Skin of body (tissue), 2 donors: Measurements from ENCODE around the gene SCARB1. TPM values are rescaled to one million over a fixed set of nuclear protein-coding genes. Genes with fewer than 3 reads are reported as not detected.

Experiments
- DNase-seq: peaks from one replicate; lab custom pipeline; 2025; lab: John Stamatoyannopoulos, UW
- total RNA-seq: library from RNA; depleted of rRNA; stranded (reverse); fragments of >200 nt; gene quantifications from one replicate; pipeline ENCODE4 v1.2.3, GENCODE V29; 2014

The SCARB1 gene
- total RNA-seq, 1 donor from 2014 or later = 14.1 TPM

DNA sequence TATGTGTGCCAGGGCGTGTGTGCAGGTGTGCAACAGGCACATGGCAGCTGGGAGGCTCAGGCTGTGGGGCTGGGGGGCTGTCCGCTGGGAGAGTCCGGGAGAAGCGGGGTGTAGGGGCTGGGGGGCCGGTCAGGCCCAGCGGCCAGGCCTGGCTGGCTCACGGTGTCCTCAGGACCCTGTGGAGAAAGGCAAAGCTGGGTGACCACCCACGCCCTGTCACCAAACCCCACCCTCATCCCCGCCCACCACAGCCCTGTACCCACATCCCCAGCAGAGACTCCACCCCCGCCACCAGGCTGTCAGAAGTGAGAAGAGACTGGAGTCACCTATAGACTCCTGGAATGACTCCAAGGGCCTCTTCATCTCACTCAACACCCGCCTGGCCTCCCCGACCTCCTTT, 85.3 kb downstream of the SCARB1 start:
- no peak for DNase-seq

DNA sequence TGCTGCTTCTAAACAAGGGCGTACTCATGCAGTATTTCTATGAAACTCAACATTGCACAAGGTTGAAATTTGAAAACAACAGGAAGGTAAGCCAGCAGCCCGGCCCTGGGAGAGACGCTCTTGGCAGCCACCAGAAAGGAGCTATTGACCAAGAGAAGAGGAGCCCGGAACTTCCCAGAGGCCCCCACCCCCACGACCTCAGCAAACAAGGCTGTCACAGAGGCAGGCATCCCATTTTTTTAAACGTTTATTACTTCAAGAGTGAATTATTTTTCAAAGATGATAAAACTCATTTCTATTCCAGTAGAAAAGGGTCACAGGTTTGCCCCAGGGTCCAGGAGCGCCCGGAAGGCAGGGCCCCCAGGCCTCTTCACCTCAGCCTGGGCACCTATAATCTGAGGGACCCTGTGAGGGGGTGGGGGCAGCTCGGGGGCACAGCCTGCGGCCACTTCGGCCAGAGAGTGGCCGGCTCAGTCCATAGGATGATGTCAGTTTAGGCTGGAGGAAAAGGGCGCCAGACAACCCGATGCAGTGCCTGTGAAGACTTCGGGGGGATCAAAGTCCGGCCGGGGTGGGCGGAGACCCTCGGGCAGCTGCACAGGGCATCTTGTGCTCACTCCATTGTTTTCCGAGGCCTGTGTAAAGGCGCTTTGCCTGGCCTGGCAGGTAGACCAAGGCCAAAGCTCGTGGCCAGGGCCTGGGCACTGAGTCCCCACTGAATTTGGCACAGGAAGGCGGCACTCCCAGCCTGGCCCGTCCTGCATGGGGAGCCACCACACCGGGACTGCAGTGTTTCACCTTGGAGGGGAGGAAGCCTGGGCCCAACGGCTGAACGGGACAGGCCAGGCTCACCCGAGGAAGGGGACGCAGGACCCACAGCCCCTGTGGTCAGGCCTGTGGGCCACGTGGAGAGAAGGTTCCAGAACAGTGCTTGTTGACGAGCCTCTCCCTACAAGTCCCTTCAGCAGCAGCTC, 86.0 kb downstream of the SCARB1 start:
- no peak for DNase-seq

DNA sequence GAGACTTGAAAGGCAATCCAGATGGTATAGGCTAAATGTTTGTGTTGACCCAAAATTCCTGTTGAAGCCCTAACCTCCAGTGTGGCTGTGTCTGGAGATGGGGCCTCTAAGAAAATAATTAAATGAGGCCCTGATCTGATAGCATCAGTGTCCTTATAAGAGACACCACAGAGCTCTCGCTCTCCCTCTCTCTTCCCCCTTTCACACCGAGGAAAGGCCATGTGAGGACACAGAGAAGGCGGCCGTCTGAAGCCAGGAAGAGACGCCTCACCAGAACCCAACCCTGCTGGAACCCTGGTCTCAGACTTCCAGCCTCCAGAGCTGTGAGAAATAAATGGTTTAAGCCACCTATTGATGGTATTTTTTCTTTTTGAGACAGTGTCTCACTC, 87.5 kb downstream of the SCARB1 start:
- no peak for DNase-seq

DNA sequence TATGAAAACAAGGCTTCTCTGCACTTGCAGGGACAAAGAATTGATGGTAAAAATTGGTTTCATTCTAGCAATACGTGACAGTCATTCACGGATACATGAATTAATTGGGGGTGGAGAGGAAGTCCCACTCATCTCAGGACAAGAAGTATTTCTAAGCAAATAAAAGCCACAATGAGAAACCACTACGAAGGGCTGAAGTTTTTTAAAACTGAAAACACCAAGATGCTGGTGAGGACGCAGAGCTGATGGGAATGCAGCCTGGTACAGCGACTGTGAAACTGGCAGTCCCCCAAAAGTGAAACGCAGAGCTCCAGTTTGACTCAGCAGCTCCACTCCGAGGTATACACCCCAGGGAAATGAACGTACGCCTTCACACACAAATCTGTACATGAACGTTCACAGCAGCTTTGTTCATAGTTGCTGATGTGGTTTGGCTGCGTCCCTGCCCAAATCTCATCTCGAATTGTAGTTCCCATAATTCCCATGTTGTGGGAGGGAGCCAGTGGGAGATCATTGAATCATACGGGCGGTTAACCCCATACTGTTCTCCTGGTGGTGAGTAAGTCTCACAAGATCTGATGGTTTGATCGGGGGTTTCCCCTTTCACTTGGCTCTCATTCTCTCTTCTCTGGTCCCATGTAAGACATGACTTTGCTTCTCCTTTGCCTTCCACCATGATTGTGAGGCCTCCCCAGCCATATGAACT, 89.0 kb downstream of the SCARB1 start:
- DNase-seq = peak; percentile 58

DNA sequence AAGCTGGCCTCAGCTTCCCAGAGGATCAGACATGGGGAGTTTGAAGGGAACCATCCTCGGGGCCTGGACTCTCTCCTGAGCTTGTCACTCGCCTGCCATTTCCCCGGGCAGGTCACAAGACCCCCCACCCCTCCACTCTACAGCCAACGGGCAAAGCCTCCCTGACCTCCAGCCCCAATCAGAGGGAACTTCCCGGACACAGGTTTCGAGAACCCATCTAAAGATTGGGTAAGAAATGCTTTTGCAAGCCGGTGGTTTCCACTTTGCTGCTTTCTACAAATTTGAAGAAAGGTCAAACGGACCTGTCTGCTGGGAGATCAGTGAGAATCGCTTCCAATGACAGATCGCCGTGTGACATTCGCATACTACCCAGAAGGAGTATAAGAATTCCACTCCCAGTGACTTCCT, 89.6 kb downstream of the SCARB1 start:
- no peak for DNase-seq

DNA sequence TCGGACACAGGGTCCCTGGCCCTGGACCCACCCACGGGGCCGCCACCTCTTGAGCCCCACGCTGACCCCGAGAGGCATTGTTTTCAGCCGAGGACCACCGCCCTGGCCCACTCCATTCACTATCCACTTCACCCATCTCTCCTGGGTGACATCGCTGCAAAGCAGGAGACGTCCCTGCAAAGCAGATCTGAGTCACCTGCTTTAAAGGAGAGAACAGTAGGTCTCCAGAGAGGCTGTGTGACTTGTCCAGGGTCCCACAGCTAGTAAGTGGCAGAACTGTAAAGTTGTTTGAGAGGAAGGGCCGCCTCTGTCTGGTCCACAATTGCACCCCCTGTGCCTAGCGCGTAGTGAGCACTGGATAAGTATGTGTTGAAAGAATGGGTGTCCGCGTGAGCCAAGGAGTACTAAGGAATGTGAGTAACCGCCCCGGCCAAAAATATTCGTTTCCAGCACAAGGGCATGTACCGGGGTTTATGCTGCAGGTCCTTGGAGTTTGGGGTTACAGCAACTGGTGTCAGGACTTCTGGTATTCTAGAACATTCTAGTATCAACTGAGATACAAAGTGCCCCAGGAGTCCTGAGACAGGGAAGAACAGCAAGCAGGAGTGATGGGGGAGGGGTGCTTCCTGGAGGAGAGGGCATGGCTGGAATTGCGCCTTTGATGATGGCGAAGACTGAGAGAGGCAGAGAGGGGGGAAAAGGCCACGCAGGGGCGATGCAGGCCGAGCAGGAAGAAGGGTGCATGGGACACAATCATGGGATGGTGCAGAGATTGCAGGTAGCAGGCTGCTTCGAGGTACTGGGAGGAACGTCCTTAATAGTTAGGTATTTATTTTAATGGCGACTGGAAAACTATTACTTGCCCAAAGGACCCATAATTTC, 91.1 kb downstream of the SCARB1 start:
- DNase-seq = no peak

DNA sequence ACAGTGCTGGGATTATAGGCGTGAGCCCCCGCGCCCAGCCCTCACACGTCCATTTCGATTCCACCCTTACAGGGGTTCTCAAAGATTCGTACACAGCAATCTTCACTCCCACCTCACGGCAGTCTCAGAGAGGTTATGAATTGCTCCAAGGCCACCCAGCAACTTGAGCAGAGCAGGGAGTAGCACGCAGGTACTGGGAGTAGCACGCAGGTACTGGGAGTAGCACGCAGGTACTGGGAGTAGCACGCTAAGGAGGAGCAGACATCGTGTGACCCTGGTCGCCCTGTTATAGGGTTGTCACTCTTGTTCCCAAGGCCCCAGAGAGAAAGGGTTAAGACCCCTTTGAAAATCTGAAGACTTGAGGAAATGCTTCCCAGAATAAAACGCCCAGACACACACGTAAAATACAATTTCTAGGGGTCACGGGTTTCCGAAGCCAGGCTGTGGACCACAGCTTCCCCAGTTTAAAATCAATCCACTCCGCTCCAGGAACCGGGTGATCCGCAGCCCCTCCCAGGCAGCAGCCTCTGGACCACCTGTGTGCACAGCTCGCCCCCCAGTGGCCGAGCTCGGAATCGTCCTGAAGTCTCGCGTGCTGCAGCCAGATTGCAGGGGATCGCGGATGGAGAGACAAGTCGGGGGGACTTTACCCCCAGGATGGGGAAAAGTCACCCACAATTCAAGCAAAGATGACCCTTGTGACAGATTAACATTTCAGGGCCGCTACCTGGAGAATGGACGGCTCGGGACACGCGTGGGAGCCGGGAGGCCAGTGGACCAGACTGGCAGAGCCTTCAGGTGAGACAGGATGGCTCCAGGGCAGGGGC, 92.0 kb downstream of the SCARB1 start:
- DNase-seq = peak; percentile 50

DNA sequence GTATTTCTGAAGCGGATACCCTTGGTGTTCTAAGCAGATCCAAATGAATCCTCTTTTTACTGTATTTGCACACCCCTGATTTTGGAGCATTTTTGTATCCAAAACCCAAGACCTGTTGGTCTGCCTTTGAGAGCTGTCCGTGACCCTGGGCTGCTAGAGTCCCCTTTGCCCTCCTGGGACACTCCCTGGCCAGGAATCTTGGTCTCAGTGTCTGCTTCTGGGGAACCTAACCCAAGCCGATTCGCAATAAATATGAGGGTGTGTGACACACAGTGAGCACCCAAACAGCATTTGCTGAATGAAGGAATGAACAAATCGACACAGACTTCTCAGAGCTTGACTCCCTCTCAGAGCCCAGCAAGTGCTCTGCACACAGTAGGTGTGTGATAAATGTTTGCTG, 92.9 kb downstream of the SCARB1 start:
- no peak for DNase-seq

DNA sequence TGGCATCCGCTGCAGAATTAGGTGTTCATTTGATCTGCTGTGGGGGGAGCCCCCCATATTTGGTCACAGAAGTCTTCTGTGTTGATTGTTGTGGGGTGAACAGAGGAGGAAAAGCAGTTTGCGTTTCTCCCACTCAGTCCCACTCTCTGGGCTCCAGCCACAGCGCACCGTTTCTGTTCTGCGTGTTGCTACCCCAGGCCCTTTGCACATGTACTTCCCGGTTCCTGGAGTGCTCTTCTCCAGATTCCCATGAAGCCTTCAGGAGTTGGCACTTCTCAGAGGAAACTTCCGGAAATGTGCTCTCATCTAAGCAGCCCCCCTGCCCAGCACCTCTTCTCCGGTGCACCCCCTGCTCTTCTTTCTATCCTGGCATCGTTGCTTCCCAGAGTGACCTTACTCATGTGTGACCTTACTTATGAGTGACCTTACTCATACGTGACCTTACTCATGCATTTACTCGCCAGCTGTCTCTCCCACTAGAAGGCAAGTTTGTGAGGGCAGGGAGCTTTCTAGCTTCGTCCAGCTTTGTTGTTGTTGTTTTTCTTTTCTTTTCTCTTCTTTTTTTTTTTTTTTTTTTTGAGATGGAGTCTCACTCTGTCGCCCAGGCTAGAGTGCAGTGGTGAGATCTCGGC, 93.7 kb downstream of the SCARB1 start:
- no peak for DNase-seq

DNA sequence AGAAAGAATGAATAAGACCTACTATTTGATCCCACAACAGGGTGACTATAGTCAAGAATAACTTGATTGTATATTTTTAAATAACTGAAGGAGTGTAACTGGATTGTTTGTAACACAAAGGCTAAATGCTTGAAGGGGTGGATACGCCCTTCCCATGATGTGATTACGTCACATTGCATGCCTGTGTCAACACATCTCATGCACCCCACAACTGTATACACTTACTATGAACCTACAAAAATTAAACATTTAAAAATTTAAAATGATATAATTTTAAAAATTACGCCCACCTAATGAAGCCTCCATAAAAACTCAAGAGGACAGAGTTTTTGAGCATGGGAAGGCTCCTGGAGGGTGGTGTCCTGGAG, 94.5 kb downstream of the SCARB1 start:
- DNase-seq = no peak

DNA sequence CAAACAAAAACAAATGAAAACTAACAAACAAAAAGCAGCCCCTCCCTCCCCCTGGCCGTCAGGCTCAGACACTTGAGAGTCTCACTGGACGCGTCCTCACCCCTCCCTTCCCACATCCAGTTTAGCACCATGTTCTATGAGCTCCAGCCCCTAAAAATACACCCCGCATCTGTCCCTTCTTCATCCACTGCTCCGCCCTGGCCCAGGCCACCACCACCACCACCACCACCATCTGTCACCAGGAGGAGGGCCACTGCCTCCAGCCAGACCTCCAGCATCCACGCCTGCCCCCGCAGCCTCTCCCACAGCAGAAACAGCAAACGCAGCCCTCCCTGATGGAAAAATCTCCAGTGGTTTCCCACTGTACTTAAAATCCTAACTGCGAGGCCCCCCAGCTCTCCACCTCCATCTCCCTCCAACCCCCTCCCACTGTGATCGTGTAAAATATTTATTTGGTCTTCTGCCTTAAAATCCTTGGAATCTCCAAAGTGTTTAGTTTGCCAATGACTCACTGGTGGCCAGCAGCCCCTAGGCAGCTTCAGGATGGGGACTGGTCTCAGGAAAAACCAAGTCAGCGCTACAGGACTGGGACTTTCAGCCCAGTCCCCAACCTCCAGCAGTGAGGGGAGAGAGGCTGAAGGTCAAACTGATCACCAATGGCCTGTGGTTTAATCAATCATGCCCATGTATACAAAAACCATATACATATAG, 95.1 kb downstream of the SCARB1 start:
- no peak for DNase-seq

DNA sequence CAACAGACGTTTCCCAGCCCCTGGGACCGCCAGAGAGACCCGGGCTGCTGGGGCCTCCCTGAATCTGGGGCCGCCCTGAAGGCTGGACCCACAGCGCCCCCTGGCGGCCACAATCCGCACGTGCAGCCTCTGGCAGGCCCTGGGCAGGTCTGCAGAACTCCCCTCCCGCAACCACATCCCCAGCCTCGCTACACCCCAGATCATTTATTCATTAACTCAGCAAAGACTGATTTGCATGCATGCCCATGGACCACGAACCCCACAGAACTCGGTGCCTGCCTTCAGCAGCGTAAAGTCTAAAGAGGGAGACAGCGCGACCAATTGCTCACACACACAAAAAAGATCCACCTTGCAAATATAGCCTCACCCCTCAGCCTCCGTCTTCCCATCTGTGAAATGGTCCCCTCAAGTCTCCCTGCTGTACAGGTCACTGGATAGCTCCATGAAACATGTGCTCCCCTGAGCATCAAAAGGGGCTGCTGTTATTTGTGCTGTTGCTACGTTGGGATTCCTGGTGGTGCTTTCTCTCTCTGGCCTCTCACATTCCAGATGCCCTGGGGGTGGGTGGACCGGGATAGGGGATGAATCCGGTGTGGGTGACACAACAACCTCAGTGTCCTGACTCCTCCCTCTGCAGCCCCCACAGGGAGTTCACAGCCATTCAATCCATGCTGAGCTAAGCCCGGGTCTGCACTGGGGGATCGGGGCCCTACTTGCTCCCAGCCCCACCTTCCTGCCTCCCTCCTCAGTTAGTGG, 96.4 kb downstream of the SCARB1 start:
- DNase-seq = peak; percentile 67

DNA sequence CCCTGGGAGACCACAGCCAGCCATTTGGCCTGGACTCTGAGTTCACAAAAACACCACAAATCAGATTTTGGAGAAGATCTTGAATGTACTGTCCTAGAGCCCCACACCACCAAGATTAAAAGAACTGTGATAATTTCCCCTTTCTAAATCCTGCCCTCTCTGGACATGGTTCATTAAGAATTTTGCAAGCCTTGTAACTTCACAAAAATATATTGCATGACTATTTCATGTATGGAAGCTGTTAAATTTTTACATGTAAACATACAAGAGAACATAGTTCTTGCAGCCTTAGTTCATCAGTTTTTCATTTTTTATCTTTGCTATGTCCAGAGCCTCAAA, 97.0 kb downstream of the SCARB1 start:
- DNase-seq = no peak

DNA sequence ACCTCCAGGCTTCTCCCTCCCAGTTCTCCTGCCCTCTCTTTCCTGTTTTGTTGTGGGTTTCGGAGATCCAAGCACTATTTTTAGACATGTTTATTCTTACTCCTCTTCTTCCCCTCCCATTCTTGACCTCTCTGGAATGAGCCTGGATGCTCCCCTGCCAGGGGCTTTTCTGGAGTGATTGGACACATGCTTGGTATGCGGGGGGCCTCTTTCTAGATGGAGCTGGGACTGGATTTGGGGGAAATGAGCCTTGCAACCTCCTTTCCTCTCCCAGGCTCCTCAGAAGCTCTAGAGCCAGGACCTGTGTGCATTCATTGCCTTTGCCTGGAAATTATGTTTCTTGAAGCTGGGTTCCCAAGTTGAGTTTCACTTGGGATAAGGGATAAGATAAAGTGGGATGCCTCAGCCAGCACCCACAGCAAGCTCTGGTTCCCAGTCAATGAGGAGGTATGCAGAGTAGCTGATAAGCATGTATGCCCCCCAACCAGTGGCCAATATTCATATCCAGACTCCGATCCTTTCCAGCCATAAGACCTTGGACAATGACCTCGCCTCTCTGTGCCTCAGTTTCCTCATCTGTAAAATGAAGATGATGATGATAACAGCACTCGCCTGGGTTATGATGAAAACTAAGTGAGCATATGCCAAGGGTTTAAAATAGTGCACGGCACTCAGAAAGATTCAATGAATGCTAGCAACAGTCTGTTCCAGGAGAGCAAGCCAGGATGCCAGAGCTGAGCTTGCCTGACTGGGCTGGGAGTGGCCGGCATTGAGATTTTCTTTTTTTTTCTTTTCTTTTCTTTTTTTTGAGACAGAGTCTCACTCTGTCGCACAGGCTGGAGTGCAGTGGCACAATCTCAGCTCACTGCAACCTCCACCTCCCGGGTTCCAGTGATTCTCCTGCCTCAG, 97.8 kb downstream of the SCARB1 start:
- DNase-seq = no peak

DNA sequence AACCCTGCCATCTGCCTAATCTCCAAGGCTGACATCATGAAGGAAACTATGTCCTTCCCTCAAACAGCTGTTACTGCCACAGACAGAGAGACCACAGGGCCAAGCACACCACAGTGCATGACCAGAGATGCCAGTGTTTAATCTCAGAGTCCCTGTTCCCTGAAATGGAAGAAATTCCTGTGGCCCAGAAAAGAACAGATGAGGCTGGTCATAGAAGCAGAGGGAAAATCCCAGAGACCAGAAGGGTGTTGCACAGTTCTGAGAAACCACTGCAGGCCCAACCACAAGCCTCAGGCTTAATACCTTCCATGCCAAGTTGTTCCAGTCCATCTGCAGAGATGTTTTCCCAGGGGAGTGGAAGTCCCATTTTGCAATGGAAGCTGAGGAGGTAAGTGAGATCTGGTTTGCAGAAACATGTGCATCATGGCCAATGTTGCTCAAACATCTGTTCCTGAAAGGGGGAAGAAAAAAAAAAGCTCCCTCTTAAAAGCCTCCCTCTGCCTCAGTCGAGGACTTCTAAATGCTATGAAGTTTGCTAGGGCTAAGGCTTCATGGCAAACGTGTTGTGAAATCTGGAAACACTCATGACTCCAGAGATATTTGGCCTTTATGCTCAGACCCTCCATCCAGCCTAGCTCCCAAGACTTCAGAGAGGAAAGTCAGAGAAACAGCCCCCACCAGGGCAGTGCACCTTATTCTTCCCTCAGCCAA, 98.6 kb downstream of the SCARB1 start:
- DNase-seq = peak; percentile 88

DNA sequence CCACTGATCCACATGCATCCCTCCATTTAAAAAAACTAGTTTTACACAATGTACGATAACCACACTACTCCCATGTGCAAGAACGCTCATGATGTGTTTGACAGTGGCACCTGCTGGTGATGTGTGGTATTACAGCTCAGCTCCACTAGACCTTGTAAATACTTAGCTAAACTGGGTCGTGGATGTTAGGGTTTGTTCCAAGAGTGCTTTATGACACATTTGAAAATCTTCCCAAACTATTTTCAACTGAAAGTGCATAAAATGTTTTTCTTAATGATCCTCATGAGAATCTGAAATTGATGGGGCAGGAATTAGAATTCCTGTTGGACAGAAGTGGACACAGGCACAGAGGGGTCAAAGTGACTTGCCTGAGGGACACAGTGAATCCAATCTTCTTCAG, 99.2 kb downstream of the SCARB1 start:
- DNase-seq = peak; percentile 78

DNA sequence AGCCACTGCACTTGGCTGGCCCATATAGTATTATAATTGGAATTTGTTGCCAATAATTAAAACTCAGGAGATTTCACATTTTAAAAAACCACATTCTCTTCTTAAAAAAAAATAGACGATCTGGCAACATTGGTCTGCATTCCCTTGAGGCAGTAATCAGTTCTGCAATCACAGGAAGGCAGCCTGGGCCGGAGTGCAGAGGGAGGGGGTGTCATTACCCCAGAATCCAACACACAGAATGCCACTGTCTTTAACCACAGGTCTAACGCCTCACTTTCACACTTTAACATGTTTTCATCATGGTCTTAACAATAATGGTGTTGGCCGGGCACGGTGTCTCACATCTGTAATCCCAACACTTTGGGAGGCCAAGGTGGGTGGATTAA, 100.1 kb downstream of the SCARB1 start:
- no peak for DNase-seq
